Heart right ventricle (tissue), 16 donors: Measurements from ENCODE around the gene HNRNPA2B1. TPM values are rescaled to one million over a fixed set of nuclear protein-coding genes. Genes with fewer than 3 reads are reported as not detected.

Source experiments
- ATAC-seq, 8 donors: fragments of 200-7000 bp; cut with Tn5 transposase; one replicate each; pipeline ENCODE4 v1.9.1; 2020; ENCODE audit warnings: mild to moderate bottlenecking in 8 of 8, moderate library complexity in 8 of 8, moderate number of reproducible peaks in 1 of 8
- DNase-seq, 2 donors: peaks; one replicate each; pipeline ENCODE4 v3.0.0-alpha.2; 2020
- H3K27ac ChIP-seq, 10 donors: fragments of 200-600 bp; sonication (generic) in 2 of 10; one replicate each; pipeline versions ENCODE4 v1.5.0 to v1.8.0; 2020 to 2022; ENCODE audit warnings: mild to moderate bottlenecking in 3 of 10
- H3K27me3 ChIP-seq, 7 donors: fragments of 200-600 bp; one replicate each; pipeline ENCODE4 v1.8.0; 2021 to 2022; ENCODE audit warnings: mild to moderate bottlenecking in 2 of 7
- H3K36me3 ChIP-seq, 9 donors: fragments of 200-600 bp; sonication (generic) in 1 of 9; one replicate each; pipeline versions ENCODE4 v1.5.0 to v1.8.0; 2020 to 2022; ENCODE audit warnings: mild to moderate bottlenecking in 2 of 9
- H3K4me1 ChIP-seq, 9 donors: fragments of 200-600 bp; sonication (generic) in 1 of 9; one replicate each; pipeline versions ENCODE4 v1.5.0 to v1.8.0; 2020 to 2022; ENCODE audit warnings: mild to moderate bottlenecking in 4 of 9
- H3K4me3 ChIP-seq, 10 donors: fragments of 200-600 bp; sonication (generic) in 2 of 10; one replicate each; pipeline versions ENCODE4 v1.5.0 to v1.8.0; 2020 to 2022; ENCODE audit warnings: mild to moderate bottlenecking in 7 of 10, moderate library complexity in 2 of 10
- H3K9me3 ChIP-seq, 11 donors: fragments of 200-600 bp in 10 of 11; sonication (generic) in 2 of 11; one replicate each; pipeline versions ENCODE4 v1.5.0 to v1.8.0; 2013 to 2022; ENCODE audit warnings: mild to moderate bottlenecking in 2 of 11, control low read depth in 1 of 11, moderate library complexity in 1 of 11
- WGBS, 2 donors: extraction: QIAGEN DNeasy Blood & Tissue Kit; methylation state at CpG; one replicate each; pipeline ENCODE4 v1.1.7; 2013; ENCODE audit warnings: inconsistent platforms in 1 of 2; 5-methylcytosine and 5-hydroxymethylcytosine counted together
- intact Hi-C, 10 donors: fragments of 100-400 bp; cut with DNase I; formaldehyde crosslinking; loops; one replicate each; pipeline versions ENCODE4 v1.11.1 to v1.14.2; 2022
- polyA plus RNA-seq, 2 donors: library from polyadenylated mRNA; stranded (reverse); fragments of 200-250 nt; gene quantifications; one replicate each; pipeline ENCODE4 v1.2.3, GENCODE V29; 2013
- total RNA-seq, 10 donors: library from RNA; stranded (reverse); fragmentation: NEBNext Ultra II Directional in 3 of 10; extraction: Animal tissue kit (Norgen Biotek cat#: 25700) in 3 of 10; gene quantifications; one replicate each; pipeline versions ENCODE4 v1.2.1 to v1.2.4, GENCODE V29; 2021 to 2023
- TF ChIP-seq, protein P1 (sequence below), 9 donors: fragments of 200-600 bp; sonication (generic) in 2 of 9; IDR thresholded peaks; one replicate each; pipeline versions ENCODE4 v1.5.0 to v1.8.0; 2021 to 2022; ENCODE audit warnings: antibody characterized with exemption in 9 of 9, mild to moderate bottlenecking in 5 of 9, moderate library complexity in 1 of 9
- donor health status: Arrhythmogenic right ventricular cardiomyopathy.
- donor health status: ischemic (EF 13 %, LVEDD 7.1; RV severe dilation, severe dysfunction).
- donor health status: healthy with polysubstance abuse.
- donor health status: DM: no; HTN: yes; CAD: no.
- donor health status: DM: no; HTN: no; CAD: no.
- donor health status: ischemic (EF 25% LVEDD 6.9; RV normal size, moderate dysfunction).
- donor health status: ischemic (EF 25% LVEDD 5.7; RV mildly dilated, moderate dysfunction).
- donor health status: healthy.
- donor health status: DM: yes; HTN: yes; CAD: no.
- donor health status: Ischemic cardiomyopathy.
- donor health status: ischemic (EF 35%, LVEDD 5.7; RV mildly dilated, moderate dysfunction).
- donor health status: nonischemic (EF 11% LVEDD 7.7; RV severe dilation, severe dysfunction).
- donor health status: DM: yes; HTN: yes; CAD: no.
- donor health status: PGD.
- donor health status: ischemic (EF 29% LVEDD 5.4; RV normal size, mild dysfunction).
- donor health status: nonischemic (EF 23%, LVEDD 6.1; RV moderate dilation, normal function).

HNRNPA2B1 gene
- total and polyA plus RNA-seq, 12 donors: 364 to 667 (median 404) TPM

DNA sequence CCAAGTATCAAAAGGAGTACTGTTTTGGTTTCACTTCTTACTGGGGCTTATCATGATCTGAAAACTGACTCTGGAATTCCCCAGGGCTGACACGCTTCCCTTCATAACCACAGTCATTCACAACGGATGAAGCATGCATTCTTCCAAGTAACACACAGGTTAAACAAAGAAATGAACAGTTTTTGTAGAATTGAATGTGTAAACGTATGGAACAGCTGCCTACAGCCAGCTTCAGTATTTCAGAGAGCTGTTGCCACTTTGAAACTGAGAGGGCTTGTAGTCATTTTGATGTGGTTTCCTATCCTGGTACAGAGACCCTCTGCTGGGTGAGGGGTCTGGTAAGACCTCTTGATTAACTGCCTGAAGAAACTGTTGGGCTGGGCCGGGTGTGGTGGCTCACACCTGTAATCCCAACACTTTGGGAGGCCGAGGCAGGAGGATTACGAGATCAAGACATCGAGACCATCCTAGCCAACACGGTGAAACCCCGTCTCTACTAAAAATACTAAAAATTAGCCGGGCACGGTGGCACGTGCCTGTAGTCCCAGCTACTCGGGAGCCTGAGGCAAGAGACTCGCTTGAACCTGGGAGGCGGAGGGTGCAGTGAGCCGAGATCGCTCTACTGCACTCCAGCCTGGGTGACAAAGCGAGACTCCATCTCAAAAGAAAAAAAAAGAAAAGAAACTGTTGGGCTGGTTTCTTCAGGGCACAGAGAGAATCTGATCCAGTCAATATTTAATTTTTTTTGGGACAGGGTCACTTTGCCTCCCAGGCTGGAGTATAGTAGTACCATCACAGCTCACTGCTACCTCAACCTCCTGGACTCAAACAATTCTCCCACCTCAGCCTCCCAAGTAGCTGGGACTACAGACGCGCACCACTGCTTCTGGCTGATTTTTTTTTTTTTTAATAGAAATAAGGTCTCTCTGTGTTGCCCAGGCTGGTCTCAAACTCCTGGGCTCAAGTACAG is 43.8 kb downstream of the HNRNPA2B1 start:
- H3K4me3 ChIP-seq: peak overlapping the region in 3 of 10 donors; percentile 1 to 18 (median 10)
- TF ChIP-seq, protein P1, sequence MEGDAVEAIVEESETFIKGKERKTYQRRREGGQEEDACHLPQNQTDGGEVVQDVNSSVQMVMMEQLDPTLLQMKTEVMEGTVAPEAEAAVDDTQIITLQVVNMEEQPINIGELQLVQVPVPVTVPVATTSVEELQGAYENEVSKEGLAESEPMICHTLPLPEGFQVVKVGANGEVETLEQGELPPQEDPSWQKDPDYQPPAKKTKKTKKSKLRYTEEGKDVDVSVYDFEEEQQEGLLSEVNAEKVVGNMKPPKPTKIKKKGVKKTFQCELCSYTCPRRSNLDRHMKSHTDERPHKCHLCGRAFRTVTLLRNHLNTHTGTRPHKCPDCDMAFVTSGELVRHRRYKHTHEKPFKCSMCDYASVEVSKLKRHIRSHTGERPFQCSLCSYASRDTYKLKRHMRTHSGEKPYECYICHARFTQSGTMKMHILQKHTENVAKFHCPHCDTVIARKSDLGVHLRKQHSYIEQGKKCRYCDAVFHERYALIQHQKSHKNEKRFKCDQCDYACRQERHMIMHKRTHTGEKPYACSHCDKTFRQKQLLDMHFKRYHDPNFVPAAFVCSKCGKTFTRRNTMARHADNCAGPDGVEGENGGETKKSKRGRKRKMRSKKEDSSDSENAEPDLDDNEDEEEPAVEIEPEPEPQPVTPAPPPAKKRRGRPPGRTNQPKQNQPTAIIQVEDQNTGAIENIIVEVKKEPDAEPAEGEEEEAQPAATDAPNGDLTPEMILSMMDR (IDR thresholded peaks at IDR 0.05): no peak
- intact Hi-C loops: loop anchor here in 2 of 10 donors (5.0 to 10.0 kb wide), 3 partner anchors 41 to 88 kb away; no protein-coding TSS in a partner anchor

GRCh38 chr7:26155531-26156375 is 44.8 kb downstream of the HNRNPA2B1 start:
- Histone ChIP-seq H3K27ac (peak overlapping the region in 4 of 10 donors; percentile 16 to 68 (median 40)), H3K36me3 (no peaks in the 10 kb centered on the region), H3K4me3 (peak overlapping the region in 3 of 10 donors; percentile 1 to 18 (median 10)), H3K4me1 (peaks cover 0 to 62% (median 13%) of the 10 kb centered on the region in 9 donors), H3K9me3 (no peaks in the 10 kb centered on the region), H3K27me3 (peaks cover 7 to 62% (median 37%) of the 10 kb centered on the region in 7 donors)
- intact Hi-C loops: loop anchor here in 2 of 10 donors (5.0 to 10.0 kb wide), 3 partner anchors 42 to 89 kb away; no protein-coding TSS in a partner anchor
- DNase-seq (no peak), ATAC-seq (no peak)
- 53 to 54% methylated on average over 8 of the region's 8 CpGs for WGBS, 2 donors
- TF ChIP-seq, protein P1 (IDR thresholded peaks at IDR 0.05): no peak

More for the DNA sequence above, 43.8 kb downstream of the HNRNPA2B1 start:
- DNase-seq (no peak), ATAC-seq (peak in 1 of 8 donors; percentile 63)
- Histone ChIP-seq H3K9me3 (no peaks in the 10 kb centered on the region), H3K27ac (peak overlapping the region in 4 of 10 donors; percentile 7 to 68 (median 22)), H3K4me1 (peaks cover 0 to 56% (median 13%) of the 10 kb centered on the region in 9 donors), H3K36me3 (no peaks in the 10 kb centered on the region), H3K27me3 (peaks cover 7 to 54% (median 29%) of the 10 kb centered on the region in 7 donors)
- 79 to 83% methylated on average over 20 of the region's 20 CpGs for WGBS, 2 donors

- Histone ChIP-seq H3K27ac (peak overlapping the region in 2 of 10 donors; percentile 21 to 66), H3K4me3 (peak overlapping the region in 4 of 10 donors; percentile 12 to 69 (median 56)), H3K4me1 (peaks cover 0 to 61% (median 13%) of the 10 kb centered on the region in 9 donors), H3K27me3 (peaks cover 7 to 63% (median 37%) of the 10 kb centered on the region in 7 donors), H3K36me3 (no peaks in the 10 kb centered on the region), H3K9me3 (no peaks in the 10 kb centered on the region)
- peak in 1 of 2 donors; percentile 21 for DNase-seq
- peak in 7 of 8 donors; percentile 42 to 84 (median 65) for ATAC-seq
- TF ChIP-seq, protein P1 (IDR thresholded peaks at IDR 0.05): no peak
- 64 to 73% methylated on average over 15 of the region's 15 CpGs for WGBS, 2 donors
- intact Hi-C loops: loop anchor here in 2 of 10 donors (5.0 to 10.0 kb wide), 3 partner anchors 43 to 91 kb away; no protein-coding TSS in a partner anchor
Observed at GRCh38 chr7:26153823-26154783, 46.4 kb downstream of the HNRNPA2B1 start.
